Measurements from ENCODE around the gene OR4D10.

- TF ChIP-seq CTCF (conservative IDR thresholded peaks at IDR 0.05) (peak; percentile 93), ZFX (IDR thresholded peaks at IDR 0.05) (no peak)
These were observed 43.1 kb upstream of the OR4D10 start for GRCh38 chr11:59429924-59430516.
